OCI-LY7 (cell line): ENCODE measurements around the gene PLEKHO1.
A peak's percentile ranks its signal among the peaks of the same experiment; 100 is the strongest.

Source experiments
- CTCF ChIP-seq: fragments of 200-600 bp; sonication (generic); conservative IDR thresholded peaks from 2 replicates; pipeline ENCODE4 v1.5.1; 2014; ENCODE audit warnings: mild to moderate bottlenecking, antibody characterized with exemption, low read length, moderate library complexity, mixed read lengths
- EZH2phosphoT487 ChIP-seq: fragments of 200-600 bp; sonication (generic); IDR thresholded peaks from 2 replicates; pipeline ENCODE4 v1.6.1; 2018; ENCODE audit warnings: low read depth, borderline replicate concordance, mild to moderate bottlenecking, mixed run types, antibody characterized with exemption, low read length, moderate library complexity, mixed read lengths

- peak; percentile 50 for TF ChIP-seq CTCF
- no peak for TF ChIP-seq EZH2phosphoT487
These were observed 11.4 kb downstream of the PLEKHO1 start for GRCh38 chr1:150160964-150161621.
